HCT116 (cell line): ENCODE data around the gene LYRM4. TPM values are rescaled to one million over a fixed set of nuclear protein-coding genes. Genes with fewer than 3 reads are reported as not detected.

ENCODE experiments used
- ATAC-seq: fragments of 200-7000 bp; cut with Tn5 transposase; 2 replicates; pipeline ENCODE4 v1.9.1; 2020; ENCODE audit warnings: mild to moderate bottlenecking, moderate library complexity
- BruUV-seq: library from RNA; stranded (reverse); fragments of 400-500 nt; replicated peaks from 2 replicates; lab custom pipeline; 2021; lab: Mats Ljungman, UMichigan
- CTCF ChIA-PET: fragments of 300-600 bp; sonication (Branson Sonifier 250); formaldehyde crosslinking; loops from one replicate; lab custom pipeline; 2021; ENCODE audit warnings: antibody characterized with exemption; lab: Charles Lee
- POLR2A ChIA-PET: fragments of 300-600, 350-600 bp; sonication (Branson Sonifier 250); formaldehyde crosslinking; loops from one replicate; lab custom pipeline; 2021; ENCODE audit warnings: antibody characterized with exemption; lab: Charles Lee
- RAD21 ChIA-PET, 2 experiments: fragments of 300-600 bp; sonication (Branson Sonifier 250); formaldehyde crosslinking; loops; one replicate each; lab custom pipeline; 2023; ENCODE audit warnings: low total read pairs in 2 of 2; ENCODE audit not compliant: uncharacterized antibody in 2 of 2, unreplicated experiment in 2 of 2, low non-redundant PET in 1 of 2; lab: Charles Lee
- DNase-seq: peaks from one replicate; pipeline ENCODE4 v3.0.0-alpha.2; 2010; ENCODE audit warnings: low read depth, low spot score
- H2AFZ ChIP-seq: fragments of 200-600 bp; shearing (Covaris generic), sonication (generic); 2 replicates; pipeline ENCODE4 v1.6.1; 2017; ENCODE audit warnings: low read depth, mixed run types, mixed read lengths, antibody characterized with exemption, low read length; ENCODE audit not compliant: poor library complexity, severe bottlenecking
- H3K27ac ChIP-seq: 2 replicates; pipeline ENCODE4 v1.5.1; 2012; ENCODE audit warnings: low read depth, low read length
- H3K27me3 ChIP-seq: fragments of 200-600 bp; sonication (generic); 2 replicates; pipeline ENCODE4 v1.6.1; 2016; ENCODE audit warnings: mixed run types, low read length, mixed read lengths; ENCODE audit not compliant: insufficient read depth
- H3K36me3 ChIP-seq, 2 experiments: fragments of 200-500 bp in 1 of 2; fragments of 200-600 bp in 1 of 2; sonication (Bioruptor generic) in 1 of 2; sonication (generic) in 1 of 2; 2 replicates each; pipeline versions ENCODE4 v1.5.1 to v1.6.1; 2014 to 2016; ENCODE audit warnings: low read length in 2 of 2, inconsistent platforms in 1 of 2, mixed read lengths in 1 of 2, mixed run types in 1 of 2; ENCODE audit not compliant: insufficient read depth in 2 of 2, control insufficient read depth in 1 of 2
- H3K4me1 ChIP-seq, 2 experiments: fragments of 200-600 bp in 1 of 2; sonication (generic) in 1 of 2; 2 replicates each; pipeline versions ENCODE4 v1.5.1 to v1.6.1; 2012 to 2017; ENCODE audit warnings: low read length in 2 of 2, inconsistent platforms in 1 of 2, mild to moderate bottlenecking in 1 of 2, mixed read lengths in 1 of 2, mixed run types in 1 of 2, moderate library complexity in 1 of 2; ENCODE audit not compliant: insufficient read depth in 2 of 2, control insufficient read depth in 1 of 2
- H3K4me2 ChIP-seq: fragments of 200-600 bp; sonication (generic); 2 replicates; pipeline ENCODE4 v1.6.1; 2017; ENCODE audit warnings: mixed run types, low read length, mixed read lengths
- H3K4me3 ChIP-seq, 2 experiments: fragments of 200-600 bp in 1 of 2; sonication (generic) in 1 of 2; replicated peaks in 1 of 2; 2 replicates each; pipeline ENCODE4 v1.5.1; 2011 to 2016; ENCODE audit warnings: low read length in 2 of 2, control low read depth in 1 of 2, low read depth in 1 of 2, mild to moderate bottlenecking in 1 of 2, mixed read lengths in 1 of 2, mixed run types in 1 of 2
- H3K79me2 ChIP-seq: fragments of 200-600 bp; sonication (generic); 2 replicates; pipeline ENCODE4 v1.6.1; 2017; ENCODE audit warnings: mild to moderate bottlenecking, mixed run types, low read length, moderate library complexity, mixed read lengths; ENCODE audit not compliant: insufficient read depth
- H3K9ac ChIP-seq: fragments of 200-600 bp; sonication (generic); 2 replicates; pipeline ENCODE4 v1.6.1; 2016; ENCODE audit warnings: low read length, mixed read lengths
- H3K9me2 ChIP-seq: fragments of 200-600 bp; sonication (generic), shearing (Covaris generic); 2 replicates; pipeline ENCODE4 v1.6.1; 2017; ENCODE audit warnings: mixed run types, mild to moderate bottlenecking, moderate library complexity; ENCODE audit not compliant: insufficient read depth
- H3K9me3 ChIP-seq, 2 experiments: fragments of 200-500 bp in 1 of 2; fragments of 200-600 bp in 1 of 2; sonication (Bioruptor generic) in 1 of 2; sonication (generic) in 1 of 2; 2 replicates each; pipeline ENCODE4 v1.6.1; 2014 to 2017; ENCODE audit warnings: low read length in 2 of 2, mixed read lengths in 2 of 2, inconsistent platforms in 1 of 2, low read depth in 1 of 2, mild to moderate bottlenecking in 1 of 2, mixed run types in 1 of 2, moderate library complexity in 1 of 2; ENCODE audit not compliant: control insufficient read depth in 1 of 2, insufficient read depth in 1 of 2
- H4K20me1 ChIP-seq: fragments of 200-600 bp; sonication (generic), shearing (Covaris generic); 2 replicates; pipeline ENCODE4 v1.6.1; 2017; ENCODE audit warnings: mixed run types, mild to moderate bottlenecking, moderate library complexity; ENCODE audit not compliant: insufficient read depth
- EGR1 ChIP-seq: IDR thresholded peaks from 2 replicates; pipeline ENCODE4 v1.6.1; 2012; ENCODE audit warnings: low read depth
- EZH2 ChIP-seq: fragments of 200-600 bp; sonication (generic); IDR thresholded peaks from 2 replicates; pipeline ENCODE4 v1.6.1; 2017; ENCODE audit warnings: antibody characterized with exemption, mixed run types
- EZH2phosphoT487 ChIP-seq: fragments of 200-600 bp; IDR thresholded peaks from 2 replicates; pipeline ENCODE4 v1.6.1; 2018; ENCODE audit warnings: antibody characterized with exemption, borderline replicate concordance
- JUND ChIP-seq: IDR thresholded peaks from 2 replicates; pipeline ENCODE4 v1.6.1; 2012
- TCF7L2 ChIP-seq: IDR thresholded peaks from 2 replicates; pipeline ENCODE4 v1.7.0; 2011; ENCODE audit warnings: borderline replicate concordance, inconsistent platforms; ENCODE audit not compliant: insufficient read depth, insufficient read length; ENCODE audit errors: extremely low read depth
- ZFX ChIP-seq: fragments of 450-650 bp; IDR thresholded peaks from 2 replicates; pipeline ENCODE4 v1.6.1; 2017
- intact Hi-C: fragments of 100-400 bp; cut with micrococcal nuclease; formaldehyde crosslinking; loops from 2 replicates; pipeline ENCODE4 v1.10.0; 2022
- total RNA-seq: library from RNA; stranded (reverse); gene quantifications from one replicate; pipeline ENCODE4 v1.2.1, GENCODE V29; 2021; ENCODE audit not compliant: unreplicated experiment
- TF ChIP-seq, protein P1 (sequence below), 3 experiments: fragments of 200-600 bp in 1 of 3; sonication (generic) in 1 of 3; IDR thresholded peaks in 2 of 3; conservative IDR thresholded peaks in 1 of 3; 2 replicates each; pipeline ENCODE4 v1.5.1; 2012 to 2017; ENCODE audit warnings: low read depth in 2 of 3, low read length in 2 of 3, antibody characterized with exemption in 1 of 3, borderline replicate concordance in 1 of 3, control low read depth in 1 of 3, mild to moderate bottlenecking in 1 of 3, mixed read lengths in 1 of 3, mixed run types in 1 of 3, moderate library complexity in 1 of 3; ENCODE audit not compliant: insufficient read depth in 1 of 3
- TF ChIP-seq, protein P2 (sequence below): IDR thresholded peaks from 2 replicates; pipeline ENCODE4 v1.6.1; 2011; ENCODE audit warnings: mild to moderate bottlenecking, low read length, moderate library complexity; ENCODE audit not compliant: insufficient replicate concordance; ENCODE audit errors: extremely low read depth
- TF ChIP-seq, protein P3 (sequence below): IDR thresholded peaks from 2 replicates; pipeline ENCODE4 v1.6.1; 2012; ENCODE audit warnings: low read depth

The LYRM4 gene
- total RNA-seq, 1 experiment from 2014 or later = 30.1 TPM

DNA sequence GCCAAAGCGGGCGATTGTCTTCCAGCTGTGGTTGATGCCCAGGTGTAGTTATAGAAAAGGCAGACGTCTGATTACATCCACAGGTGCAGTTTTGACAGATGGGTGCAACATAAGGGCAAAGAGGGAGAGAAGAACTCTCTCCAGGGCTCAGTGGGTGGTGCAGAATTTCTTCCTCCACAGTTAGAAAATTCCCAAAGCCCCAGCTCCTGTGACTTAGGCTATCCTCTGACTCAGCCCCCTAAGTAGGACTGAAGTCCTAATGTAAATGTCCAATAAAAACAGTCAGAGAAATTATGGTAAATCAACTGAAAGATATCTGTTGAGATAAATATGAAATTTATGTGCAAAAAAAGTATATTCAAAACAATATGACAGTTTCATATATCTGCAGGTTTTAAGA lies 31.4 kb downstream of the LYRM4 start:
- Histone ChIP-seq H4K20me1 (no peaks in the 10 kb centered on the region), H3K9me2 (no peaks in the 10 kb centered on the region)
- POLR2A ChIA-PET = no interaction called here

More for the DNA sequence above, 31.4 kb downstream of the LYRM4 start:
- peaks cover 17% of the 10 kb centered on the region for H3K79me2 ChIP-seq
- no peaks in the 10 kb centered on the region for H3K36me3 ChIP-seq
- ChIA-PET RAD21 (no interaction called here), CTCF (interaction anchor here (1.3 kb wide), 1 partner anchor 15 kb away, joined by 3 read pairs; no protein-coding TSS in a partner anchor)
- no peak overlapping the region for H3K4me3 ChIP-seq
- no TSS peak for BruUV-seq
- ATAC-seq (no peak), DNase-seq (no peak)
- H3K27ac ChIP-seq = no peak overlapping the region
- intact Hi-C loops = no loop called here
- no peaks in the 10 kb centered on the region for H3K9me3 ChIP-seq
- H2AFZ ChIP-seq = no peak overlapping the region
- no peaks in the 10 kb centered on the region for H3K4me1 ChIP-seq
- H3K27me3 ChIP-seq = no peaks in the 10 kb centered on the region
- TF ChIP-seq, protein P1, sequence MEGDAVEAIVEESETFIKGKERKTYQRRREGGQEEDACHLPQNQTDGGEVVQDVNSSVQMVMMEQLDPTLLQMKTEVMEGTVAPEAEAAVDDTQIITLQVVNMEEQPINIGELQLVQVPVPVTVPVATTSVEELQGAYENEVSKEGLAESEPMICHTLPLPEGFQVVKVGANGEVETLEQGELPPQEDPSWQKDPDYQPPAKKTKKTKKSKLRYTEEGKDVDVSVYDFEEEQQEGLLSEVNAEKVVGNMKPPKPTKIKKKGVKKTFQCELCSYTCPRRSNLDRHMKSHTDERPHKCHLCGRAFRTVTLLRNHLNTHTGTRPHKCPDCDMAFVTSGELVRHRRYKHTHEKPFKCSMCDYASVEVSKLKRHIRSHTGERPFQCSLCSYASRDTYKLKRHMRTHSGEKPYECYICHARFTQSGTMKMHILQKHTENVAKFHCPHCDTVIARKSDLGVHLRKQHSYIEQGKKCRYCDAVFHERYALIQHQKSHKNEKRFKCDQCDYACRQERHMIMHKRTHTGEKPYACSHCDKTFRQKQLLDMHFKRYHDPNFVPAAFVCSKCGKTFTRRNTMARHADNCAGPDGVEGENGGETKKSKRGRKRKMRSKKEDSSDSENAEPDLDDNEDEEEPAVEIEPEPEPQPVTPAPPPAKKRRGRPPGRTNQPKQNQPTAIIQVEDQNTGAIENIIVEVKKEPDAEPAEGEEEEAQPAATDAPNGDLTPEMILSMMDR (IDR thresholded peaks at IDR 0.05 in 2 of 3, conservative IDR thresholded peaks at IDR 0.05 in 1 of 3; ENCODE audit: borderline replicate concordance in 1 of 3, insufficient read depth in 1 of 3, low read depth in 2 of 3, low read length in 2 of 3) = no peak
- TF ChIP-seq EGR1 (no peak), EZH2 (no peak), JUND (no peak), EZH2phosphoT487 (no peak), ZFX (no peak), TCF7L2 (no peak)
- TF ChIP-seq, protein P2, sequence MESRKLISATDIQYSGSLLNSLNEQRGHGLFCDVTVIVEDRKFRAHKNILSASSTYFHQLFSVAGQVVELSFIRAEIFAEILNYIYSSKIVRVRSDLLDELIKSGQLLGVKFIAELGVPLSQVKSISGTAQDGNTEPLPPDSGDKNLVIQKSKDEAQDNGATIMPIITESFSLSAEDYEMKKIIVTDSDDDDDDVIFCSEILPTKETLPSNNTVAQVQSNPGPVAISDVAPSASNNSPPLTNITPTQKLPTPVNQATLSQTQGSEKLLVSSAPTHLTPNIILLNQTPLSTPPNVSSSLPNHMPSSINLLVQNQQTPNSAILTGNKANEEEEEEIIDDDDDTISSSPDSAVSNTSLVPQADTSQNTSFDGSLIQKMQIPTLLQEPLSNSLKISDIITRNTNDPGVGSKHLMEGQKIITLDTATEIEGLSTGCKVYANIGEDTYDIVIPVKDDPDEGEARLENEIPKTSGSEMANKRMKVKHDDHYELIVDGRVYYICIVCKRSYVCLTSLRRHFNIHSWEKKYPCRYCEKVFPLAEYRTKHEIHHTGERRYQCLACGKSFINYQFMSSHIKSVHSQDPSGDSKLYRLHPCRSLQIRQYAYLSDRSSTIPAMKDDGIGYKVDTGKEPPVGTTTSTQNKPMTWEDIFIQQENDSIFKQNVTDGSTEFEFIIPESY = no peak
- TF ChIP-seq, protein P3, sequence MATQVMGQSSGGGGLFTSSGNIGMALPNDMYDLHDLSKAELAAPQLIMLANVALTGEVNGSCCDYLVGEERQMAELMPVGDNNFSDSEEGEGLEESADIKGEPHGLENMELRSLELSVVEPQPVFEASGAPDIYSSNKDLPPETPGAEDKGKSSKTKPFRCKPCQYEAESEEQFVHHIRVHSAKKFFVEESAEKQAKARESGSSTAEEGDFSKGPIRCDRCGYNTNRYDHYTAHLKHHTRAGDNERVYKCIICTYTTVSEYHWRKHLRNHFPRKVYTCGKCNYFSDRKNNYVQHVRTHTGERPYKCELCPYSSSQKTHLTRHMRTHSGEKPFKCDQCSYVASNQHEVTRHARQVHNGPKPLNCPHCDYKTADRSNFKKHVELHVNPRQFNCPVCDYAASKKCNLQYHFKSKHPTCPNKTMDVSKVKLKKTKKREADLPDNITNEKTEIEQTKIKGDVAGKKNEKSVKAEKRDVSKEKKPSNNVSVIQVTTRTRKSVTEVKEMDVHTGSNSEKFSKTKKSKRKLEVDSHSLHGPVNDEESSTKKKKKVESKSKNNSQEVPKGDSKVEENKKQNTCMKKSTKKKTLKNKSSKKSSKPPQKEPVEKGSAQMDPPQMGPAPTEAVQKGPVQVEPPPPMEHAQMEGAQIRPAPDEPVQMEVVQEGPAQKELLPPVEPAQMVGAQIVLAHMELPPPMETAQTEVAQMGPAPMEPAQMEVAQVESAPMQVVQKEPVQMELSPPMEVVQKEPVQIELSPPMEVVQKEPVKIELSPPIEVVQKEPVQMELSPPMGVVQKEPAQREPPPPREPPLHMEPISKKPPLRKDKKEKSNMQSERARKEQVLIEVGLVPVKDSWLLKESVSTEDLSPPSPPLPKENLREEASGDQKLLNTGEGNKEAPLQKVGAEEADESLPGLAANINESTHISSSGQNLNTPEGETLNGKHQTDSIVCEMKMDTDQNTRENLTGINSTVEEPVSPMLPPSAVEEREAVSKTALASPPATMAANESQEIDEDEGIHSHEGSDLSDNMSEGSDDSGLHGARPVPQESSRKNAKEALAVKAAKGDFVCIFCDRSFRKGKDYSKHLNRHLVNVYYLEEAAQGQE = no peak
- H3K9ac ChIP-seq = no peak overlapping the region
- no peak overlapping the region for H3K4me2 ChIP-seq
